Lung microvascular endothelial cell (primary cell): ENCODE results near the gene TNFRSF1A. TPM values are rescaled to one million over a fixed set of nuclear protein-coding genes. Genes with fewer than 3 reads are reported as not detected.
A peak's percentile ranks its signal among the peaks of the same experiment; 100 is the strongest.
"Not testable (repeated sequence)": the region's sequence is repeated elsewhere in the genome, so short reads cannot be mapped to it uniquely, and the experiment has no call there.

Experiments
- DNase-seq, 2 donors: peaks; one replicate each; pipeline versions ENCODE4 v3.0.0 to v3.0.0-alpha.2; 2010; ENCODE audit warnings: low read depth in 2 of 2
- total RNA-seq: library from RNA; depleted of rRNA; stranded (reverse); fragments of >200 nt; gene quantifications from 2 replicates; pipeline ENCODE4 v1.2.1, GENCODE V29; 2014

The TNFRSF1A gene
- total RNA-seq, 1 donor from 2014 or later = 55.6 TPM

DNA sequence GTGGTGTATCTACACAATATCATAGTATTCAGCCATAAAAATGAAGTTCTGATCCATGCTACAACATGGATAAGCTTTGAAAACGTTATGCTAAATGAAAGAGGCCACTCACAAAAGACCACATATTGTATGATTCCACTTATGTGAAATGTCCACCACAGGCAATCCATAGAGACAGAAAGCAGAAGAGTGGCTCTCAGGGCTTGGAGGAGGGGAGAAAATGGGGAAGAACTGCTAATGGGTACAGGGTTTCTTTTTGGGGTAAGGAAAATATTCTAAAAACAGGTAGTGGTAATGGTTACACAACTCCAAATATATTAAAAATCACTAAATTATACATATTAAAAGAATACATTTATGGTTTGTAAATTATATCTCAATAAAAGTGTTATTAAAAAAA is 17.0 kb upstream of the TNFRSF1A start:
- DNase-seq = no peak

DNA sequence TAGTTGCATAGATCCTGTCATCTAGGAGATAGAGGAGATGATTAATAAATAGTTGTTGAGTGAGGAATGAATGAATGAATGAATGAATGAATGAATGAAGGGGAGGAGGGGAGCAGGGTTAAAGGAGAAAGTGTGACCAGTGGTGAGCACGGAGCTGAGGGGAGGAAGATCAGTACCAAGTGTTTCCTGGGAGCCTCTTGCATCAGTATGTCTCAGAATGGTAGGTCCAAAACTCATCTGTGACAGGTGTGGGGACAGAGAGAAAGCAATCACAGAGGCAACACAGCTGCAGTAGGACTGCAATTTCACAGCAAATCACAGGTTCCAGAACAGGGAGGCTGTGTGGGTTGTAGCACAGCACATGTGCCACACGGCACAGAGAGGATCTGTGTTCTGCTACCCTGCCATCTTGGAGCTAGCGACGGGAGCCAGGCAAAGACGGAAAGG is 14.5 kb upstream of the TNFRSF1A start:
- DNase-seq = no peak

DNA sequence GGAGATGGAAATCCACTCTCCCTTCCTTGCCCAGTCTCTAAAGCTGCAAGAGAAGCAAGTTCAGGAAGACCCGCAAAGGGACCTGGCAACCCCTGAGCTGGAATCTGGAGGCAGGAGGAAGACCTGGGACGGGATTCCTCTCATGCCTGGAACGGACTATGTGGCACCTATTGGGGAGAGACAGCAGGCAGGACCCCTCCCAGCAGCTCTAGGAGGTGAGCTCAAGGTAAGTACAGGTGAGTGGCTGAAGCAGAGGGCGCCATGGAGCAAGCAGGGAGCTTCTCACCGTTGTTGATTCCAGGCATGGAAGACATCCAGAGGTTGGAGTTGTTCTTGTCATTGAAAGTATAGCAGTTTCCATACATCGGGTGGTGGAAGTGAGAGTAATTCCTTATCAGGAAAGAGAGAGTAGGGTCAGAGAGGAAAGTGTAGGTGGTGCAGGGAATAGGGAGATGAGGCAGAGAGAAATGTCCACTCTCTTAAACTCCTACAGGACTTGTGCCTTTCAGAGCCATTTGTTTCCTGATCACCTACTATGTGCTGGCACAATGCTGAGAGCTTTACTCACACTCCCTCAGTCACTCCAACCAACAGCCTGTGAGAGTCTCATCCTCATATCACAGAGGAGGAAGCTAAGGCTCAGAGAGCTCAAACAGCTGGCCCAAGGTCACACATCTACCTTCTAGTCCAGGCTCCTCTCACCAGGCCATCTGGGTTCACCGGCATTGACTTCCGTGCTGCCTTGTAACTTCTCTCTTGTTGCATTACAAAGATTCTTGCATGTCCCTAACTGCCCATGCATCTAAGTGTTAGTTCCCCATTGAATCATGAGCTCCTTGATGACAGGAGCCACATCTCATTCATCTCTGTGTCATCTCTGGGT is 13.9 kb upstream of the TNFRSF1A start:
- DNase-seq = no peak

DNA sequence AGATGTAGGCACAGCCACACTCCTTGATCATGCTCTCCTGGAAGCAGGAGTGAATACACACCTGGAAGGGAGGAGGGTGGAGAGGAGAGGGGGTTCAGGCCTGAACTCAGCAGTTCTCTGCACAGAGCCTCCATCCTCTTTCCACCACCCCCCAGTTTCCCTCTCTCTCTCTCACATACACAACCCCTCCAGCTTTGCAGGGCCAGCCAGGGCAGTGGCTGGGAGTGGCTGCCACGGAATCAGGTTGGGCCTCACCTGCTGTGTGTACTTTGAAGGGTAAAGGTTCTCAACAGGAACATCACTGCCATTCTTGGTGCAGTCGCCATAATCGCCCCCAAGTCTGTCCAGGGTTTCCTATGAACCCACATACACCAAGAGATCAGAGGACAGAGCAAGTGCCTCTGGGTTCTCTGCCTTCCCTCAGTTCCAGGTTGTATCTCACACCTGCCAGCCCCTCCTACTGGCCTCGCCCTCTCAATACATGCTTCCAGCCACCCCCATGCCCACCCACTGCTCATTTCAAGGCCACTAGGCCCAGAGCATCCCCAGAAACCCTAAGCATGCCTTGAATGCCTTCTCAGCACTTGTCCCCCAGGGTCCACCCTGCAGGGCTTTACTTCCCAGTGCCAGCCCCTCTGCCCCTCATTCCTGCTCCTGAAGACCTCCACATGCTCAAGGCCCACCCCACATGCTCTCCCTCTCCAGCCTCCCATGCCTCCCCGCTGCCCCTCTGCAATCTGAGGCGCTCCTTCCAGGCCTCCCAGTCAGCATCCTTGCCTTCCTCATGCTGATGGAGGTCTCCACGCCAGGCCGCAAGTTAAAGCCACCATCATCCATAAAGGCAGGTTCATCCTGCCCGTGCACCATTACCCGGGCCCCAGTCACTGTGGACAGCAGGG is 12.9 kb upstream of the TNFRSF1A start:
- DNase-seq = no peak

DNA sequence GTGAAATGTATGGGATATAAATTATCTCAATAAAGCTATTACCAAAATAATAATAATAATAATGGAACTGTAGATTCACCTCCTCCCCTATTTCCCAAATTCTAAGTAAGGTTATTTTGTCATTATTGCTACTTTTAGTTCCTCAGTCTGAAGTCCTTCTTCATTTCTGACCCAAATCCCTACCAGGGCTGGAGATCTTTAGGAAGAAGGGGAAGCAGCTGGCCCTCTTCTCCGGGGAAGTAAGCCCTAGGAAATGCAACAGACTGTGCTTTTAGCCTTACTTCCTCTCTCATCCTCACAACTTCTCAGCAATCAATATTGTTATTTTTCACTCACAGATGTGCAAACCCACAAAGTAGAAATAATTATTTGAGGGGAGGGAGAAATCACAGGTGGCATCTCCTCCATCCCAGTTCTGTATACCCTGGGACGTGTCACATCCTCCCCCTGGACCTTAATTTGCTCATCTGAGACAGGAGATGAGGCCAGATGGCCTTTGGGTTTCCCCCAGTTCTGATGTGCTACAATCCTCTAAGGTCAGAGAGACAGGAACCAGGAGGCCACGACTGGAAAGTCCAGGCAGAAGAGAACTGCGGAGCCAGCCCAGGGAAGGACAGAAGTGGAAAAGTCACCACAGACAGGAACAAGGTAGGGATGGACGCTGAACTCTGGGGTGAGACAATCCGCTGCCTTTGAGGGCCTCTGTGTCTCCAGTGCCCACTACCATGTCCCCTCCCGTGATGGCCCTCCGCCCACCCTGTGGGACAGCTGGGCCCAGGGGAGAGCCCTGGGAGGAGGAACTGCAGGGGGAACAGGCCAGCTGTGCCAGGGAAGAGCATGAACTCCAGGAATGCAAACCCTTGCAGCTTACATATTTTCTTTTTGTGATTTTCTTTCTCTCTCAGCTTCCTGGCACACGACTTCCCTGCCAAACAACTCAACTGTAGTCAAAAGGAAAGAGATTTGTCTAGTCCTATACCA is 10.6 kb upstream of the TNFRSF1A start:
- DNase-seq = peak; percentile 55 to 59

DNA sequence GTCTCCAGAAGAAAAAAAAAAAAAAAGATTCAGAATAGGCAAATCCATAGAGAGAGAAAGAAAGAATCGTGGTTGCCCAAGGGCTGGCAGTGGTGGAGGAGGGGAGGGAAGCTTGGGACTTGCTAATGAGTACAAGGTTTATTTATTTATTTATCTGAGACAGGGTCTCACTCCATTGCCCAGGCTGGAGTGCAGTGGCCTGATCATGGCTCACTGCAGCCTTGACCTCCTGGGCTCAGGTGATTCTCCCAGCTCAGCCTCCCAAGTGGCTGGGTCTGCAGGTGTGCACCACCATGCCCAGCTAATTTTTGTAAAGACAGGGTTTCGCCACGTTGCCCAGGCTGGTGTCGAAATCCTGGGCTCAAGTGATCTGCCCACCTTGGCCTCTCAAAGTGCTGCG is 9.7 kb upstream of the TNFRSF1A start:
- no peak for DNase-seq

DNA sequence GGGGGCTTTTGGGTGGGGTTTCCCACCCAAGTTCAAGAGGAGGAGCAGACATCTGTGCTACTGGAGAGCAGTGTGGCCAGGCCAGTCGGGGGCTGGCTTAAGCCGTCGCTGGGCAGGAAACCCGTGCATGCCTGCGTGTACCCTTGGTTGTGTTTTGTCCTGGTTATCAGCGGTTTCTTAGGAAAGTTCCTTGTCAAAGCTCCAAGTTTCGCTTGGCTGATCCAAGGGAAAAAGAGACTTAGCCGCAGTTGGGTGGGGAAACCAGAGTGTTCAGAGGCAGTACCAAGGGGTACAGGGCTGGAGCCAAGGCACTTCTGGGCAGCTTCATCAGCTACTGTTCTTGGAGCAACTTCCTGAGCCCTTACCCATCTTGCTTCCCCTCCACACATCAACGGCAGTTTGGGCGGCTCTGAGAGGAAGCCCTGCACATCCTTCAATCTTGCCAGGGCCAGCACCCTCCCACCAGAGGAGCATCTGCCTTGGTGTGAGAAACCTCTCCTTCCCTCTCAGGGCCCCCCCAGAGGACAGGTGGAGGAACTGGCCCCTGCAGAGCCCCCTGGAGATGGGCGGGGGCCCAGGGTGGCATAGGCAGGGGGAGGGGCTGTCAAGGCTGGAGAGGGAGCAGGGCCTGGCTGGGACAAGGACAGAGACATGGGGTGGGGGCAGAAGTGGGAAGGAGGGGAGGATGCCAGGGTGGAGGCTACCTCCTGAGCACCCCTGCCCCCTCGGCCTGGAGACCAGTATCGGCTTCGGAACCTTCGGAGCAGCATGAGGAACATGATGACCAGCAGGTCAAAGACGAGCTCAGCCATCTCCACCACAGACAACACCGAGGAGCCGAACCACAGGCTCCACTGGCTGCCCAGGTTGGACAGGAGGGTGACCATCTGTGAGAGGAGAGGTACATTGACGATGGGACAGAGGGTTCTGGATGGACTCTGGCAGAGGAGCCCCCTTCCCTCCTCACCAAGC is 5.8 kb upstream of the TNFRSF1A start:
- peak in 1 of 2 donors; percentile 89 for DNase-seq

DNA sequence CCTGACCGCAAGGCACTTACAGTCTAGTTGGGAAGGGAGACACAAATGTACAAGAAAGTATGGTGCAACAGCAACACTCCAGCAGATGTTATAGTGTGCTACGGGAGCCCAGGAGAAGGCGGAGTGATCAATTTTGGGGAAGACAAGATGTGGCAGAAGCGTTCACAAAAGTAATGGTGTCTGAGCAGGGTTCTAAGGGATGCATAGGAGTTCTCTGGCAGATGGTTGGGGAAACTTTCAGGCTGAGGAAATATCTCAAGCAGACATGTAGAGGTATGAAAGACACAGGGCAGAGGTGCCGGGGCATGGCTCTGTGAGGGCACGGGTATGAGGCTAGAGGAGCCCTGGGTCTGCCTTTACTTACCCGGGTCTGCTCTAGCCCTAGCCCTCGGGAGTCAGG is 5.1 kb upstream of the TNFRSF1A start:
- DNase-seq = no peak

DNA sequence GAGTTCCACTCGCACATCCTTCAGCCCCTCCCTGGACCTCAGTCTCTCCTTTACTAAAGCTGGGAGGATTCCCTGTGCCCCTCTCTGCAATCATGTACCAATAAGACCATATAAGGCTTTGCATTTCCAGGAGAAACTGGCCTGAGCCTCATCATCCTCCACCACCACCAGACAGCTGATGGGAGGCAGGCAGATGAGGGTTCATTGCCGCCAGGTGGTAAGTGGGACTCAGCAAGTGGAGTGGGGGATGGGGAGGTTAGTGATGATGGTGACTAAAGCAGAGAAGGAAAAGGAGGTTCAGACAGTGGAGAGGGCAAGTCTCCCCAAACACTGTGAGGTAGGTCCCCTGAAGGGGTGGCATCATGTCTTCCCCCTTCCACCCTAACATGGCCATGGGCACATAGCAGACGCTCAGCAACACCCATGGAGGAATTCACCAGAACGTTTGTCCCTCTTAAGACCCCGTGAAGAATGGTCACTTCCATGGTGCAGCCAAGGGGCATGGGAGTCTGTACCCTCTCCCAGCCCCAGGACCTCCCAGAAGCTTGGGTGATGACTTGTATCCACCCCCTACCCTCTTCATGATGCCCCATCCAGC is 4.5 kb upstream of the TNFRSF1A start:
- DNase-seq = no peak

DNA sequence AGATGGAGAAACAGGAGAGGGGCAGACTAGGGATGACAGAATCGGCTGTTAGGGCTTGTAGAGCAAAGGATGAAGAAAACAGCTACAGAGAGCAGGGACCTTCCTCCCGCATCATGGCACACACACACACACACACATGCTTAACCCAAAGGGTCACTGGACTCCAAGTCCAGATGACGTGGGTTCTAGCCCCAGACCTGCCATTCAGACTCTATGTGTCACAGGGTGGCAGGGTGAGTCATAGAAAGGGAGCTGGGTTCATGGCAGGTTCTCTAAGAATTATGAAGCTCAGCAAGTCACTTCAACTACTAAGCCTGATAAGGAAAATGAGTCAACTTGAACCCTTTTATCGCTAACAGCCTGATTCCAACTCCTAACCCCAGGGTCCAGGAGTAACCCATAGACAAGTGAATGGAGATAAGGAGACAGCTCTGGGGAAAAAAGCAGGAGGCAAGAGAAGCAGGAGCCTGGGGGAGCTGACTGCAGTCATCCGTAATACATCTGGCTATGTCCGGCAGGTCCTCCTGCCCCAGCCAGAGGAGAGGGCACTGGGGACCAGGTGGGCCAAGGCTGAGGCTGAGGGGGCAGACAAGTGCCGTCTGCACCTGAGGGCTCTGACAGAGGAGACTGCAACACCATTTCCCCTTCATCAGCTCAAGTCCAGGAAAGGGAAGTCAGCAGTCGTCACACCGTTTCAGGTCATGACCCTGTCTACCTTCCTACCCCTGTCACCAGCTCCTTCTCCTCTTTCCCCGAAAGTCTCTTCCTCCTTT is 3.6 kb upstream of the TNFRSF1A start:
- peak in 1 of 2 donors; percentile 98 for DNase-seq

DNA sequence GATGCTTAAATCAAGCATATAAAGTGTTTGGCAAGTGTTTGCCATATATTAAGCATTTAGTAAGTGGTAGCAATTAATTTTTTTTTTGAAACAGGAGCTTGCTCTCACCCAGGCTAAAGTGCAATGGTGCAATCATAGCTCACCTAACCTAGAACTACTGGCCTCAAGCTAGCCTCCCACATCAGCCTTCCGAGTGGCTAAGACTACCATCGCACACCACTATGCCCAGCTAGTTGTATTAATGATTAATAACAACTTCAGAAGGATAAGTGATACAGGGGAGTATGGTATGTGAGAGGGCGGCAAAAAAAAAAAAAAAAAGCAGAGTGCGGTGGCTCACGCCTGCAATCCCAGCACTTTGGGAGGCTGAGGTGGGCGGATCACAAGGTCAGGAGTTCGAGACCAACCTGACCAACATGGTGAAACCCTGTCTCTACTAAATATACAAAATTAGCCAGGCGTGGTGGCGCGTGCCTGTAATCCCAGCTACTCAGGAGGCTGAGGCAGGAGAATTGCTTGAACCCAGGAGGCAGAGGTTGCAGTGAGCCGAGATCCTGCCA is 2.3 kb upstream of the TNFRSF1A start:
- DNase-seq = not testable (repeated sequence)

DNA sequence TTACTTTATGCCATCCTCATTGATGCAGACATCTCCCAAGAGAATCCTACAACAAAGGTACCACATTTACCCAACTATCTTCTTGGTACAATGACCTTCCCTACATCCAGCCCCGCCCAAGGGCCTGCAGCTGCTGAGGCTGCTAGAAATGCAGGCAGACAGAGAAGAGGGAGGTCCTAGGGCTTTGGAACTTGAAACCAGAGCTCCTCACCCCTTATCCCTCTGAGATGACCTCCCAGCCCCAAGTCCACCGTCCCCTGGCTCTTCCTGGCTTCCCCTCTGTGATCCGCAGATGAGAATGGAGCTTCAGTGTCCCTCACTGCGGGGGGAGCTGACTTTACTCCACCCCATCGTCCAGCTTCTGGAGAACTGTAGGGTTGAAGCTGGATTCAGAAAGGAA is 1.6 kb upstream of the TNFRSF1A start:
- no peak for DNase-seq

DNA sequence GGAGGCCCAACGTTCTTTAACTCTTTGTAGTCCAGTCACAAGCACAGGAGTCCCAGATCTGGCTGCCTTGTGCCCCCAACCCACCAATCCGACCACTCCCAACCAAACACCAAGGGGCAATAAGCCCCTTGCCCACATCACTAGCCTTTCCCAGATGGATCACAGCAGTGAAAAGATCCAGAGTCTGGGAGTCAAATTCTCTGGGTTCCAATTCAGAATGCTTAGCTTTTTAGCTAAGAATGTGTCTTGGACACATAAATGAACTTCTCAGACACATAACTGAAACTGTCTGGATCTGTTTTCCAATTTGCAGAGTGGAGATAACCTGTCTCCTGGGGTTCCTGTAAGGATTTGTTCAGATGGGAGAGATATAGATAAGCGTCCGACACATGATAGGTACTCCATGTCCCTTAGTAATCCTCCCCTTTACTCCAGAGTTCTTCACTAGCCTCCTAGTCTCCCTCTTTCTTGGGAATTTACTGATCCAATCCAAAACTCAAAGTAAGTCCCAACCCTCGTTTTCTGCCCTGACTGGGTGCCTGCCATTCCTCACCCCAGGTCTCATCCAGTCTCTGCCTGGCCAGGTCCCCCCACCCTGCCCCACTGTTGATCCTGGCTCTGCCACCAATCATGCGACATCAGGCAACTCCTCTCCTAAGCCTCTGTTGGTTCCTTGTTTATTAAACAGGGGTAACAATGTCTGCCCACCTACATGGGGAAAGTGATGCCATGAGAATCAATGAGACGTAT is 439 bp upstream of the TNFRSF1A start:
- no peak for DNase-seq

DNA sequence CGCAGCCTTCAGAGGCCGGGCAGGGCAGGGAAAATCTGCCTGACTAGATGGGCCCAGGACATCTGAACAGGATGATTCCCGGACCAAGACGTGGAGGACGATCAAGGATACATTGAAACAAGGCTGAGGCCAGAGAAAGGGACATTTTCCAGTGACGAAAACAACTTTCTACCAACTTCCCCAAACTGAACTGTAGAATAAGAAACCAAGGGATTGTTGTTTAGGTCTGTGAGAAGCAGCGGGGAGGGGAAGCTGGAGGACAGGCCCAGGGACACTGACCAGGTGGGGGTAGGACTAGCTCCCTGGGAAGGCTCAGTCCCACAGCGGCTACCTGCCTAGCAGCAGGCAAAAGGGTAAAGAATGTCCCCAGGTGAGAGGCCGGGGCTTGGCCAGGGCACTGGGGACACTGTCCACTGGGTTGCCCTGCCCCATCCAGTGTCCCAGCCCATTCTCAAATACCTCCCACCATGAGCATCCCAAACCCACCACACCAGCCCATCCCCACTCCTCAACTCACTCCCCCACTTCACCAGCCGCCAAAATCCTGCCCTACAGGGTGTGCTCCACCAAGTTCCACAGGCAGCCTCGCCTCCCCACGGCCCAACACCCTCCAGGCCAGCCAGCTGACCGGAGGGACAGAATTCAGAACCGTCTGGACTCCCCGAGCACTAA is 995 bp downstream of the TNFRSF1A start:
- no peak for DNase-seq

DNA sequence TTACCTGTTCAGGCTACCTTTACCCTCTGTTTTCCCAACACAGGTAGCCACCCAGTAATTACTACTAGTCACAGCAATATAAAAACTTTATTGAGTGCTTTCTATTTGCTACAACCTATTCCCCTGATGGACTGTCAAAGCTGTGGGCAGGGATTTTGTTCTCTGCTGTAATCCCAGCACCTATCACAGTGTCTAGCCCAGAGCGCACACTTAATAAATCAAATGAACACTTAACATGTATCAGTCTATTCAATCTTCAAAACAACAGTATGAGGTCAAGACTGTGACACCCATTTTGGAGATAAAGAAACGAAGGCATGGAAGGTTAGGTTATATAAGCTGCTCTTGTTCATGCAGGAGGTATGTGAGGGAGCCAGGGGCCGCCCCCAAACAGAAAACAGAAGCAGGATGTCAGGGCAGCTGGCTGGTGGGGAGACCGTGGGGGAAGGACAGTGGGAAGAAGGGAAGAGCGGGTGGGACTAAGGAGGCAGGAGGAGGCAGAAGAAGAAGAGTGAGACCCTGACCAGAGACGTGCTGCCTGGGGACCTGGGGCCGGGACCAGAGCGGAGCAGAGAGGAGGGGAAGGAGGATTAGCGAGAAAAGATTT is 1.7 kb downstream of the TNFRSF1A start:
- peak in 1 of 2 donors; percentile 75 for DNase-seq

DNA sequence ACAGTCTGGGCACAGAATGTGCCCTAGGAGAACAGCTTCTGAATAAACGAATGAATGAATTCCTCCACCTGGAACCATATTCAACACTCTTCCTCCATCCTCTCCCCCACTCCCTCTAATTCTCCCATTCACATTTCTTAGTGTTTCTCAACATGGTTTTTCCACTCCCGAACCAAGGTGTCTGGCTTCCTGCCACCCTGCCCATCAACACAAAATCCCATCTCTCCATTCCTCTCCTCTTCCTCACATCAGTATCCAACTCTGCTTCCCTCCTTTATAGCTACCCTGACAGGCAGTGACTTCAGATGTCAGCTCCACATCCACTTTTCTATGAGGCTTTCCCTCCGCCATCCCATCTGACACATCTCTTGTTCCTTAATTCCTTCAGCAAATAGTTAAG is 2.9 kb downstream of the TNFRSF1A start:
- no peak for DNase-seq

DNA sequence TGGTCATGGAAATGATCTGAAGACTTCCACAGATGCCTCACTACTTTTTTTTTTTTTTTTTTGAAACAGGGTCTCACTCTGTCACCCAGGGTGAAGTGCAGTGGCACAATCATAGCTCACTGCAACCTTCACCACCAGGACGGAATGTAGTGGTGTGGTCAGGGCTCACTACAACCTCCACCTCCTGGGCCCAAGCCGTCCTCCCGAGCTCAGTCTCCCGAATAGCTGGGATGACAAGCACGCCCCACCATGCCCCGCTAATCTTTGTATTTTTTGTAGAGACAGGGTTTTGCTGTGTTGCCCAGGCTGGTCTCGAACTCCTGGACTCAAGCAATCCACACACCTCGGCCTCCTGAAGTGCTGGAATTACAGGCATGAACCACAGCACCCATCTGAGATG is 3.3 kb downstream of the TNFRSF1A start:
- DNase-seq = not testable (repeated sequence)
